ENCODE data around the gene TRERF1. TPM values are rescaled to one million over a fixed set of nuclear protein-coding genes. Genes with fewer than 3 reads are reported as not detected.

TRERF1 gene
- total and polyA plus RNA-seq, 2 experiments from 2014 or later = 11.2 to 20.6 TPM

- Histone ChIP-seq H2AFZ (no peak overlapping the region), H3K4me1 (ENCODE audit: insufficient read depth) (peaks cover 36% of the 10 kb centered on the region), H4K20me1 (replicated peaks; ENCODE audit: insufficient read depth) (peaks cover 13% of the 10 kb centered on the region; the same call in 1 of the 2 replicates), H3K9me2 (ENCODE audit: insufficient read depth) (no peaks in the 10 kb centered on the region), H3K4me2 (peak overlapping the region; percentile 29; the same call in 1 of the 2 replicates), H3K27ac (ENCODE audit: low read depth) (no peak overlapping the region; the same call in 1 of the 2 replicates), H3K79me2 (replicated peaks; ENCODE audit: insufficient read depth) (peaks cover 58% of the 10 kb centered on the region), H3K27me3 (ENCODE audit: insufficient read depth) (no peaks in the 10 kb centered on the region), H3F3A (replicated peaks; ENCODE audit: low read depth) (no peaks in the 10 kb centered on the region), H3K4me3 (no peak overlapping the region), H3K36me3 (ENCODE audit: insufficient read depth) (no peaks in the 10 kb centered on the region)
- peak; percentile 69 for ATAC-seq
- peak overlapping the region; percentile 85 for H3K27ac Mint-ChIP-seq
- DNase-seq (ENCODE audit: low spot score) = no peak
- no peaks in the 10 kb centered on the region for H3K9me3 Mint-ChIP-seq
- no peak overlapping the region for H3K4me3 Mint-ChIP-seq
- peaks cover 5% of the 10 kb centered on the region for H3K27me3 Mint-ChIP-seq (ENCODE audit: insufficient read depth, low read depth, poor library complexity)
- H3K36me3 Mint-ChIP-seq (ENCODE audit: low read depth) = peaks cover 24% of the 10 kb centered on the region
- no peak for TF ChIP-seq EZH2phosphoT487 (IDR thresholded peaks at IDR 0.05; ENCODE audit: unreplicated experiment)
- no peak for TF ChIP-seq STAT1 (IDR thresholded peaks at IDR 0.05; ENCODE audit: unreplicated experiment)
- TF ChIP-seq ZNF462 (CRISPR knock-in tag; IDR thresholded peaks at IDR 0.05) = no peak
- no peak for TF ChIP-seq JUNB (IDR thresholded peaks at IDR 0.05; ENCODE audit: unreplicated experiment)
- TF ChIP-seq ZNF114 (CRISPR knock-in tag; IDR thresholded peaks at IDR 0.05) = no peak
- TF ChIP-seq ETS1 (IDR thresholded peaks at IDR 0.05) = no peak
- no peak for TF ChIP-seq POLR2AphosphoS5 (IDR thresholded peaks at IDR 0.05; ENCODE audit: low read depth)
- TF ChIP-seq NANOG (IDR thresholded peaks at IDR 0.05; ENCODE audit: borderline replicate concordance) = no peak
- TF ChIP-seq, protein P1, sequence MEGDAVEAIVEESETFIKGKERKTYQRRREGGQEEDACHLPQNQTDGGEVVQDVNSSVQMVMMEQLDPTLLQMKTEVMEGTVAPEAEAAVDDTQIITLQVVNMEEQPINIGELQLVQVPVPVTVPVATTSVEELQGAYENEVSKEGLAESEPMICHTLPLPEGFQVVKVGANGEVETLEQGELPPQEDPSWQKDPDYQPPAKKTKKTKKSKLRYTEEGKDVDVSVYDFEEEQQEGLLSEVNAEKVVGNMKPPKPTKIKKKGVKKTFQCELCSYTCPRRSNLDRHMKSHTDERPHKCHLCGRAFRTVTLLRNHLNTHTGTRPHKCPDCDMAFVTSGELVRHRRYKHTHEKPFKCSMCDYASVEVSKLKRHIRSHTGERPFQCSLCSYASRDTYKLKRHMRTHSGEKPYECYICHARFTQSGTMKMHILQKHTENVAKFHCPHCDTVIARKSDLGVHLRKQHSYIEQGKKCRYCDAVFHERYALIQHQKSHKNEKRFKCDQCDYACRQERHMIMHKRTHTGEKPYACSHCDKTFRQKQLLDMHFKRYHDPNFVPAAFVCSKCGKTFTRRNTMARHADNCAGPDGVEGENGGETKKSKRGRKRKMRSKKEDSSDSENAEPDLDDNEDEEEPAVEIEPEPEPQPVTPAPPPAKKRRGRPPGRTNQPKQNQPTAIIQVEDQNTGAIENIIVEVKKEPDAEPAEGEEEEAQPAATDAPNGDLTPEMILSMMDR (conservative IDR thresholded peaks at IDR 0.05; ENCODE audit: low read depth in 2 of 2) = no peak
- no peak for TF ChIP-seq REST (IDR thresholded peaks at IDR 0.05; ENCODE audit: unreplicated experiment)
- no peak for TF ChIP-seq EZH2 (IDR thresholded peaks at IDR 0.05; ENCODE audit: low read depth, unreplicated experiment)
- TF ChIP-seq CREB1 (CRISPR knock-in tag; IDR thresholded peaks at IDR 0.05; ENCODE audit: low read depth) = no peak
- no peak for TF ChIP-seq ZNF331 (CRISPR knock-in tag; IDR thresholded peaks at IDR 0.05; ENCODE audit: low read depth)
- peaks cover 38% of the 10 kb centered on the region for H3K4me1 Mint-ChIP-seq
Measured at GRCh38 chr6:42304053-42304712, 147.5 kb downstream of the TRERF1 start.

Measured in GM23338 (cell line).